ENCODE data around the gene COPS8.

DNA sequence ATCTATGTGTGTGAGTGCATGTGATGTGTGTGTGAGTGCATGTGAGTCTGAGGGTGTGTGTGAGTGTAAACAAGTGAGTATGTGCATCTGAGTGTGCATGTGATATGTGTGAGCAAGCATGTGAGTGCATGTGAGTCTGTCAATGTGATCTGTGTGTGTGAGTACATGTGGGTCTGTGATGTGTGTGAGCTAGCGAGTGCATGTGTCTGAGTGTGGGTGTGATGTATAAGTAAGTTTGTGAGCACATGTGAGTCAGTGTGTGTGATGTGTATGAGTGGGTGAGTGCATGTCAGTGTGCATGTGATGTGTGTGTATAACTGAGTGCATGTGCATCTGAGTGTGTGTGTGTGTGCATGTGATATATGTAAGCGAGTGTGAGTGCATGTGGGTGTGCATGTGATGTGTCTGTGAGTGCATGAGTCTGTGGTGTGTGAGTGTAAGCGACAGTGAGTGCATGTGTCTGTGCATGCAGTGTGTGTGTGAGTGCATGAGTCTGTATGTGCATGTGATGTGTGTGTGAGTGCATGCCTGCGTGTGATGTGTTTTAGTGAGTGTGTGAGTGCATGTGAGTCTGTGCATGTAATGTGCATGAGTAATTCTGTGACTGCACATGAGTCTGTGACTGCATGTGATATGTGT is 44.1 kb downstream of the COPS8 start:
- TF ChIP-seq, protein P1, sequence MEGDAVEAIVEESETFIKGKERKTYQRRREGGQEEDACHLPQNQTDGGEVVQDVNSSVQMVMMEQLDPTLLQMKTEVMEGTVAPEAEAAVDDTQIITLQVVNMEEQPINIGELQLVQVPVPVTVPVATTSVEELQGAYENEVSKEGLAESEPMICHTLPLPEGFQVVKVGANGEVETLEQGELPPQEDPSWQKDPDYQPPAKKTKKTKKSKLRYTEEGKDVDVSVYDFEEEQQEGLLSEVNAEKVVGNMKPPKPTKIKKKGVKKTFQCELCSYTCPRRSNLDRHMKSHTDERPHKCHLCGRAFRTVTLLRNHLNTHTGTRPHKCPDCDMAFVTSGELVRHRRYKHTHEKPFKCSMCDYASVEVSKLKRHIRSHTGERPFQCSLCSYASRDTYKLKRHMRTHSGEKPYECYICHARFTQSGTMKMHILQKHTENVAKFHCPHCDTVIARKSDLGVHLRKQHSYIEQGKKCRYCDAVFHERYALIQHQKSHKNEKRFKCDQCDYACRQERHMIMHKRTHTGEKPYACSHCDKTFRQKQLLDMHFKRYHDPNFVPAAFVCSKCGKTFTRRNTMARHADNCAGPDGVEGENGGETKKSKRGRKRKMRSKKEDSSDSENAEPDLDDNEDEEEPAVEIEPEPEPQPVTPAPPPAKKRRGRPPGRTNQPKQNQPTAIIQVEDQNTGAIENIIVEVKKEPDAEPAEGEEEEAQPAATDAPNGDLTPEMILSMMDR (IDR thresholded peaks at IDR 0.05) = no peak
- TF ChIP-seq POLR2A (IDR thresholded peaks at IDR 0.05) = no peak

Measured in Peyer's patch (tissue), 4 donors.